Skeletal muscle satellite cell (primary cell): ENCODE data around the gene SIRPA.

Experiments used
- H3K27me3 ChIP-seq: 2 replicates; pipeline ENCODE4 v1.7.0; 2013; ENCODE audit warnings: low read length; ENCODE audit not compliant: control insufficient read depth, insufficient read depth
- H3K36me3 ChIP-seq: 2 replicates; pipeline ENCODE4 v1.7.0; 2013; ENCODE audit warnings: mild to moderate bottlenecking, control low read depth, low read length; ENCODE audit not compliant: insufficient read depth
- H3K4me1 ChIP-seq: 2 replicates; pipeline ENCODE4 v1.7.0; 2013; ENCODE audit warnings: low read length; ENCODE audit not compliant: control insufficient read depth, insufficient read depth
- H3K4me2 ChIP-seq: 2 replicates; pipeline ENCODE4 v1.7.0; 2013; ENCODE audit warnings: mild to moderate bottlenecking, low read length
- H3K4me3 ChIP-seq: 2 replicates; pipeline ENCODE4 v1.7.0; 2013; ENCODE audit warnings: low read length
- H3K9ac ChIP-seq: 2 replicates; pipeline ENCODE4 v1.7.0; 2013; ENCODE audit warnings: mild to moderate bottlenecking, low read depth, low read length, moderate library complexity
- H3K9me3 ChIP-seq: replicated peaks from 2 replicates; pipeline ENCODE4 v1.7.0; 2013; ENCODE audit warnings: mild to moderate bottlenecking, control low read depth, low read length

Gene SIRPA

GRCh38 chr20:1959156-1959555 is 63.9 kb downstream of the SIRPA start:
- Histone ChIP-seq H3K9me3 (no peaks in the 10 kb centered on the region), H3K36me3 (no peaks in the 10 kb centered on the region), H3K27me3 (peaks cover 76% of the 10 kb centered on the region), H3K4me1 (no peaks in the 10 kb centered on the region), H3K4me3 (no peak overlapping the region), H3K9ac (no peak overlapping the region), H3K4me2 (no peak overlapping the region)

DNA sequence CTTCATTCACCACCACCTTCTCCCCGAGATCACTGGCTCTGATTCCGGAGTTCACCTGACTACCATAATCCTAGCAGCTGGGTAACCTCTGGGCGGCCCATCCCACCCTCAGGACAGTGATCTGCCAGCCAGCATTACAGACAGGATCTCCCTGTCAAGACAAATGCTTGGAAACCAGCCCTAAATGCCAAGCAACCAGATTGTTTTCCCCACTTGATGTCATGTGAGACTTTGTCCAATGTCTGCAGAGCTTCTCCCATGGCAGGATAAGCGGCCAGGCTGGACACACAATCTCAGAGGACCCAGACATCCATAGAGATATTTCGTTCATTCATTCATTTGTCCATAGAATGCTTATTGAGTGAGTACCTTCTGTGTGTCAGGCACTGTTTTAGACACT is 66.2 kb downstream of the SIRPA start:
- Histone ChIP-seq H3K4me2 (no peak overlapping the region), H3K27me3 (peaks cover 82% of the 10 kb centered on the region), H3K9ac (no peak overlapping the region)

GRCh38 chr20:1964061-1964460 is 68.9 kb downstream of the SIRPA start:
- H3K9me3 ChIP-seq: no peaks in the 10 kb centered on the region
- no peak overlapping the region for H3K9ac ChIP-seq
- no peak overlapping the region for H3K4me2 ChIP-seq
- H3K4me3 ChIP-seq: no peak overlapping the region
- H3K4me1 ChIP-seq: peaks cover 4% of the 10 kb centered on the region
- peaks cover 88% of the 10 kb centered on the region for H3K27me3 ChIP-seq
- no peaks in the 10 kb centered on the region for H3K36me3 ChIP-seq

More for the DNA sequence above, 66.2 kb downstream of the SIRPA start:
- H3K36me3 ChIP-seq: no peaks in the 10 kb centered on the region
- no peak overlapping the region for H3K4me3 ChIP-seq
- peaks cover 4% of the 10 kb centered on the region for H3K4me1 ChIP-seq
- no peaks in the 10 kb centered on the region for H3K9me3 ChIP-seq

- no peaks in the 10 kb centered on the region for H3K9me3 ChIP-seq
- H3K36me3 ChIP-seq: no peaks in the 10 kb centered on the region
- peak overlapping the region; percentile 24 for H3K4me3 ChIP-seq
- peaks cover 86% of the 10 kb centered on the region for H3K27me3 ChIP-seq
- H3K9ac ChIP-seq: no peak overlapping the region
- H3K4me2 ChIP-seq: peak overlapping the region; percentile 76
- peaks cover 4% of the 10 kb centered on the region for H3K4me1 ChIP-seq
These were observed 69.6 kb downstream of the SIRPA start for GRCh38 chr20:1964659-1965405.

- no peaks in the 10 kb centered on the region for H3K9me3 ChIP-seq
- peak overlapping the region; percentile 24 for H3K4me3 ChIP-seq
- peak overlapping the region; percentile 76 for H3K4me2 ChIP-seq
- H3K27me3 ChIP-seq: peaks cover 87% of the 10 kb centered on the region
- peaks cover 4% of the 10 kb centered on the region for H3K4me1 ChIP-seq
- no peaks in the 10 kb centered on the region for H3K36me3 ChIP-seq
- H3K9ac ChIP-seq: no peak overlapping the region
These were observed 70.5 kb downstream of the SIRPA start for GRCh38 chr20:1965520-1966351.

DNA sequence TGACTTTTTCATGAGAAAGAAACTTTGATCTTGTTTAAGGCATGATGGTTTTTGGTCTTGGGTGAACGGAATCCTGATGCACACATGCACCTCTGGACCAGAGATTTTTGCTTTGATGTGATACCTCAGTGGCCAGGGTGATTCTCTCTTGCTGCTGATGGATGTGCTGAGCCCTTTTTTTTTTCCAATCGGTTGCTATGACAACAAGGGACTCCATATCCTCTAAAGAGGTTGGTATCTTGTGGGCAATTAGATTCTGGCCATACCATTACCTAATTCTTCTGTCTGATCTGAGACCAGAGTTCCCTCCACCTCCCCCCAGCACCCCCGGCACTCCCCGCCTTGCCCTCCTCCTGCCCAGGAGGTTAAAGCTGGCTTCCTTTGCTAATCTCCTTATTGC is 73.8 kb downstream of the SIRPA start:
- Histone ChIP-seq H3K4me2 (no peak overlapping the region), H3K36me3 (no peaks in the 10 kb centered on the region), H3K4me3 (no peak overlapping the region), H3K27me3 (peaks cover 84% of the 10 kb centered on the region), H3K9me3 (no peaks in the 10 kb centered on the region), H3K9ac (no peak overlapping the region), H3K4me1 (peaks cover 4% of the 10 kb centered on the region)

DNA sequence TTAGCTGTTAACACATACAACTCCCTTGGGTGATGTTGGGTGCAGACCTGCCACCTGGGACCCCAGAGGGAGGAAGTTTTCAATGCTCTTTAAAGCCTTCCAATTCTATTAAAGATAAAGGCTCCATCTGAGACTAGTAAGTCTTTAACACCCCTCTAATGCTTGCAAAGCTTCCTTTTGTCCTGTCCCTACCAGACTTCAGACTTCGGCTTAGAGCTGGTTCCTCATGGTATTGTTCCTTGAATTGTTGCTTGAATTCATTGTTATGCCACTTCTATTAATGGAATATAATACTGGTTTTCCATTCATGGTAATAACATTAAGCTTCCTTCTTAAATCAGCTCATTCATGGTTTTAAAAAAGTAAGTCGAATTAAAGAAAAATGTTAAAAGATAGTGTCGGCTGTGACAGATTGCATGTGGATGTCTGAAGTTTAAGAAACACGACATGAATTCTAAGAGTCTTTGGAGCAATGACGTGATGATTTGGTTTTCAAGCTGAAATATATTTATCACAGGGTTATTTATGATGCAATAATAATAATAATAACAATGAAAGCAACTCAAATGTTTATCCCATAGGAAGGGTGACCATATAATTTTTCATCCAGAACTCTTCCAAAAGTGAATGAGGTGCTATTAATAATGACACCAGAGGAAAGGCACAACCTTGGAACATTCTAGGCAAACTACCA is 76.8 kb downstream of the SIRPA start:
- H3K4me3 ChIP-seq: no peak overlapping the region
- no peaks in the 10 kb centered on the region for H3K36me3 ChIP-seq
- peaks cover 83% of the 10 kb centered on the region for H3K27me3 ChIP-seq
- no peak overlapping the region for H3K9ac ChIP-seq
- H3K4me2 ChIP-seq: no peak overlapping the region
- no peaks in the 10 kb centered on the region for H3K4me1 ChIP-seq
- no peaks in the 10 kb centered on the region for H3K9me3 ChIP-seq

- Histone ChIP-seq H3K27me3 (peaks cover 79% of the 10 kb centered on the region), H3K4me1 (no peaks in the 10 kb centered on the region), H3K9me3 (no peaks in the 10 kb centered on the region), H3K4me2 (no peak overlapping the region), H3K4me3 (no peak overlapping the region), H3K9ac (no peak overlapping the region), H3K36me3 (no peaks in the 10 kb centered on the region)
These were observed 78.6 kb downstream of the SIRPA start for GRCh38 chr20:1973601-1974440.

DNA sequence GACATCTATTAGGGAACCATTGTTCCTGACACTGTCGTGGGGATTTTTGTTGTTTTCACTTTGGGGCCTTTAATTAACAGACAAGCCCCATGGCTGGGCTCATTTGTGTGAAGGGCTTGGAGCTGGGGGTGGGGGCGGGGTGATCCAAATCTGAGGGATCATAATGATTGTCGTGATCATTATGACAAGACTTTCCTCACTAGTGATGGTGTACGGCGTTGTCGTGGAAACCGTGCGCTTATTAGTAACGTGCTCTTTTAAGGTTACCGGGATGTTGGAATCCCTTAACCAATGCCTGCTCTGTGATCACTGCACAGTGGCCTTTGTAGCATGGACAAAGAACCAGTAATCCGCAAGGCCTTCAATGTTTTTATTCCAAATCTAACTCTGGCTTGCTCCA is 80.1 kb downstream of the SIRPA start:
- Histone ChIP-seq H3K4me1 (no peaks in the 10 kb centered on the region), H3K27me3 (peaks cover 80% of the 10 kb centered on the region), H3K9me3 (no peaks in the 10 kb centered on the region), H3K4me3 (no peak overlapping the region), H3K4me2 (no peak overlapping the region), H3K9ac (no peak overlapping the region), H3K36me3 (no peaks in the 10 kb centered on the region)

GRCh38 chr20:1979106-1979778 is 84.0 kb downstream of the SIRPA start:
- H3K4me2 ChIP-seq: no peak overlapping the region
- H3K4me3 ChIP-seq: no peak overlapping the region
- no peaks in the 10 kb centered on the region for H3K9me3 ChIP-seq
- H3K36me3 ChIP-seq: no peaks in the 10 kb centered on the region
- no peak overlapping the region for H3K9ac ChIP-seq
- H3K27me3 ChIP-seq: peaks cover 68% of the 10 kb centered on the region
- no peaks in the 10 kb centered on the region for H3K4me1 ChIP-seq
